Mesothelial cell of epicardium (in vitro differentiated cells): ENCODE data around the gene CTBP2. TPM values are rescaled to one million over a fixed set of nuclear protein-coding genes. Genes with fewer than 3 reads are reported as not detected.

ENCODE experiments used
- DNase-seq, 2 experiments: peaks; one replicate each; pipeline ENCODE4 v3.0.0; 2021; ENCODE audit warnings: low spot score in 2 of 2; ENCODE audit not compliant: unreplicated experiment in 2 of 2
- H3K27ac Mint-ChIP-seq: 2 replicates; pipeline ENCODE4 v1.8.0; 2021; ENCODE audit warnings: mixed read lengths
- H3K27me3 Mint-ChIP-seq: 2 replicates; pipeline ENCODE4 v1.8.0; 2021; ENCODE audit warnings: low read depth, mixed read lengths
- H3K36me3 Mint-ChIP-seq: 2 replicates; pipeline ENCODE4 v1.8.0; 2021; ENCODE audit warnings: mixed read lengths
- H3K4me1 Mint-ChIP-seq: 2 replicates; pipeline ENCODE4 v1.8.0; 2021; ENCODE audit warnings: mixed read lengths
- H3K4me3 Mint-ChIP-seq: 2 replicates; pipeline ENCODE4 v1.8.0; 2021; ENCODE audit warnings: mild to moderate bottlenecking, moderate library complexity, mixed read lengths
- H3K9me3 Mint-ChIP-seq: 2 replicates; pipeline ENCODE4 v1.8.0; 2021; ENCODE audit warnings: mixed read lengths
- CTCF ChIP-seq: fragments of 200-600 bp; sonication (generic); IDR thresholded peaks from one replicate; pipeline ENCODE4 v1.5.0; 2021; ENCODE audit warnings: antibody characterized with exemption; ENCODE audit not compliant: unreplicated experiment
- total RNA-seq: library from RNA; stranded (reverse); gene quantifications from 3 replicates; pipeline ENCODE4 v1.2.1, GENCODE V29; 2021

The CTBP2 gene
- total RNA-seq, 1 donor from 2014 or later: 122 TPM

GRCh38 chr10:124971276-124971675 is 189.1 kb downstream of the CTBP2 start:
- no peak for TF ChIP-seq CTCF
- no peak for DNase-seq
- H3K27ac Mint-ChIP-seq: peak overlapping the region; percentile 10
- no peaks in the 10 kb centered on the region for H3K4me1 Mint-ChIP-seq
- no peaks in the 10 kb centered on the region for H3K9me3 Mint-ChIP-seq
- H3K4me3 Mint-ChIP-seq: no peak overlapping the region
- H3K36me3 Mint-ChIP-seq: peaks cover 30% of the 10 kb centered on the region
- no peaks in the 10 kb centered on the region for H3K27me3 Mint-ChIP-seq

- Mint-ChIP-seq H3K27me3 (no peaks in the 10 kb centered on the region), H3K36me3 (peaks cover 15% of the 10 kb centered on the region), H3K9me3 (no peaks in the 10 kb centered on the region), H3K4me3 (no peak overlapping the region), H3K4me1 (peaks cover 5% of the 10 kb centered on the region), H3K27ac (no peak overlapping the region)
- TF ChIP-seq CTCF: no peak
- no peak for DNase-seq
Observed at GRCh38 chr10:124967255-124967654, 193.1 kb downstream of the CTBP2 start.

- Mint-ChIP-seq H3K9me3 (no peaks in the 10 kb centered on the region), H3K36me3 (peaks cover 15% of the 10 kb centered on the region), H3K4me1 (peaks cover 5% of the 10 kb centered on the region), H3K27ac (no peak overlapping the region), H3K27me3 (no peaks in the 10 kb centered on the region), H3K4me3 (no peak overlapping the region)
- no peak for DNase-seq
- no peak for TF ChIP-seq CTCF
Observed at GRCh38 chr10:124966008-124966407, 194.4 kb downstream of the CTBP2 start.

- no peaks in the 10 kb centered on the region for H3K9me3 Mint-ChIP-seq
- H3K4me1 Mint-ChIP-seq: peaks cover 5% of the 10 kb centered on the region
- H3K4me3 Mint-ChIP-seq: no peak overlapping the region
- H3K27me3 Mint-ChIP-seq: no peaks in the 10 kb centered on the region
- DNase-seq: no peak
- H3K36me3 Mint-ChIP-seq: peaks cover 12% of the 10 kb centered on the region
- no peak overlapping the region for H3K27ac Mint-ChIP-seq
- no peak for TF ChIP-seq CTCF
Observed at GRCh38 chr10:124963866-124964720, 196.3 kb downstream of the CTBP2 start.

- H3K4me3 Mint-ChIP-seq: no peak overlapping the region
- no peaks in the 10 kb centered on the region for H3K27me3 Mint-ChIP-seq
- H3K4me1 Mint-ChIP-seq: peaks cover 5% of the 10 kb centered on the region
Observed at GRCh38 chr10:124962421-124962820, 197.9 kb downstream of the CTBP2 start.

More at GRCh38 chr10:124962421-124962820, 197.9 kb downstream of the CTBP2 start:
- TF ChIP-seq CTCF: no peak
- Mint-ChIP-seq H3K9me3 (no peaks in the 10 kb centered on the region), H3K36me3 (peaks cover 4% of the 10 kb centered on the region), H3K27ac (no peak overlapping the region)
- DNase-seq: no peak
